GM12864 (cell line): ENCODE results near the gene EPB41.

Experiments
- DNase-seq: peaks from one replicate; pipeline ENCODE4 v3.0.0-alpha.2; 2011; ENCODE audit warnings: low read depth
- H3K4me3 ChIP-seq: 2 replicates; pipeline ENCODE4 v1.5.1; 2011; ENCODE audit warnings: mild to moderate bottlenecking, low read depth, low read length, control low read depth
- TF ChIP-seq, protein P1 (sequence below): IDR thresholded peaks from 2 replicates; pipeline ENCODE4 v1.5.1; 2011; ENCODE audit warnings: low read depth, mild to moderate bottlenecking, moderate library complexity, low read length, control low read depth, inconsistent platforms; ENCODE audit errors: missing control alignments

The EPB41 gene

DNA sequence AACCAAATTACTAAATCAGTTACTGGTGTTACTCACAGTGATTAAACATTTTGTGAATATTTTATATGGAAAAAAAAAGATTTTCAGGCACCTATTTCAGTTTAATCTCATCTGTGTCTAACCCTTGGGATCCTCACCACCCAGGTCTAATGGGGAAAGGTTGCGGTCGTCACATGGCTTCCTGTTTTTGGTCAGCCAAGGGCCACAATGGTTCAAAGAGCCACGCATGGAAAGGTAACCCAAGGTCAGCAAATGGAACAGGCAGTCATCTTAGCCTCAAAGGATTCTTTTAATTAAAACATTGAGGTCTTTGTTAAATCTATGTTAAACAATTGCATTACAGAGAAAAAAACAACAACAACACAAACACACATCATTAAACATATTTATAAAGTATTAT lies 245.4 kb downstream of the EPB41 start:
- H3K4me3 ChIP-seq: no peak overlapping the region
- TF ChIP-seq, protein P1, sequence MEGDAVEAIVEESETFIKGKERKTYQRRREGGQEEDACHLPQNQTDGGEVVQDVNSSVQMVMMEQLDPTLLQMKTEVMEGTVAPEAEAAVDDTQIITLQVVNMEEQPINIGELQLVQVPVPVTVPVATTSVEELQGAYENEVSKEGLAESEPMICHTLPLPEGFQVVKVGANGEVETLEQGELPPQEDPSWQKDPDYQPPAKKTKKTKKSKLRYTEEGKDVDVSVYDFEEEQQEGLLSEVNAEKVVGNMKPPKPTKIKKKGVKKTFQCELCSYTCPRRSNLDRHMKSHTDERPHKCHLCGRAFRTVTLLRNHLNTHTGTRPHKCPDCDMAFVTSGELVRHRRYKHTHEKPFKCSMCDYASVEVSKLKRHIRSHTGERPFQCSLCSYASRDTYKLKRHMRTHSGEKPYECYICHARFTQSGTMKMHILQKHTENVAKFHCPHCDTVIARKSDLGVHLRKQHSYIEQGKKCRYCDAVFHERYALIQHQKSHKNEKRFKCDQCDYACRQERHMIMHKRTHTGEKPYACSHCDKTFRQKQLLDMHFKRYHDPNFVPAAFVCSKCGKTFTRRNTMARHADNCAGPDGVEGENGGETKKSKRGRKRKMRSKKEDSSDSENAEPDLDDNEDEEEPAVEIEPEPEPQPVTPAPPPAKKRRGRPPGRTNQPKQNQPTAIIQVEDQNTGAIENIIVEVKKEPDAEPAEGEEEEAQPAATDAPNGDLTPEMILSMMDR: no peak
- DNase-seq: no peak

GRCh38 chr1:29162025-29162424 lies 247.7 kb downstream of the EPB41 start:
- no peak overlapping the region for H3K4me3 ChIP-seq
- TF ChIP-seq, protein P1: no peak
- no peak for DNase-seq

DNA sequence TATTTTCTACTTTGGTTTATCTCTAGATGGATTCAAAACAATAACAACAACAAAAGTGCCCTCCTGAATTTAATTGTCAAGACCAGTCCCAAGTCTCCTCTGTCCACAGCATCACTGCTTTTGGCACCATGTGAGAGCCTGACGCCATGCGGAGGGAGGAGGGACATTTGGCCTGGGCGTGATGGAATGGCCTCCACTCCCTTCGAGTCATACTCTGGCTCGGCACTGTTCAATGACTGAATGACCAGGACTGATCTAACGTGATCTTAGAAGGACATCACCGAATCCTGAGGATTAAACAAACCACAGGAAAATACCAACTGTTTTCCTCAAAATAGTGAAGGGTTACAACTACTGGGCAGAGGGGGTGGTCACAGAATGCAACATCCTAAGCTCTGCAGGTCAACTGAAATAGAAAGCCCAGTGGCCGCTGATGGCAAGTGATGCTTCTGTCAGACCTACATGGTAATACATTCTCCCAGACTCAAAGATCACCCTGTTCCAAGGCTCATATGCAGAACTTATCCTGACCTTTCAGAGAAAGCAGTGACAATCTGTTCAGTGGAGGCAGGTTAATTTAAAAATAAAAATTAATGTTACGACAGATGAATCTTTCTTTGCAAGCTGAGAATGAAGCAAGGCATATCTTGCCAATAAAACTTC lies 248.2 kb downstream of the EPB41 start:
- TF ChIP-seq, protein P1: no peak
- no peak overlapping the region for H3K4me3 ChIP-seq
- DNase-seq: no peak

GRCh38 chr1:29164588-29164987 lies 250.2 kb downstream of the EPB41 start:
- TF ChIP-seq, protein P1: no peak
- no peak overlapping the region for H3K4me3 ChIP-seq
- no peak for DNase-seq

DNA sequence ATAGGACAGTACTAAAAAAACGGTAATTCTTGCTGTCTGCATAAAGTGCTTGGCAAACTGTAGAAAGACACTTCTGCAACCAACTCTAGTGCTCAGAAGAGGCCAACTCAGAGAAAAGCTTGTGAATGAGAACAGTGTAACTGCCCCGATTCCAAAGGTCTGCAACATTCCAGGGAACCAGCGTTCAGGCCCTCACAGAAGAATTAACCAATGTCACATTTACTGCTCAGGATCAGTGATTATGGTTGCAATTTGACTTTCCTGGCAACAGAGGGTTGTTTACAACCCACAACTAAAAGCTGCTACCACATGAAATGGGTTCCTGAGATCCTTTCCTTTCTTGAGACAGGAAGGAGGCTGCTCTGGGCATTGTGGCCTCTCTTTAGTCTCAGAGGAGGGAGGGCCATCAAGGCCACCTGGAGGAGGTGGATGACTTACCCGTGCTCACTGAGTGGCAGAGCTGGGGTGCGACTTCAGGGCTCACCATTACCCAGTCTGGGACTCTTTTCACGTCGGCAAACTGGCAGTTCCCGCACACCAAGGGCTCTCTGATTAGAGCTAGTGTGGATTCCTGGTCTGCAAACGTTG lies 252.0 kb downstream of the EPB41 start:
- no peak overlapping the region for H3K4me3 ChIP-seq
- no peak for DNase-seq
- TF ChIP-seq, protein P1: no peak

DNA sequence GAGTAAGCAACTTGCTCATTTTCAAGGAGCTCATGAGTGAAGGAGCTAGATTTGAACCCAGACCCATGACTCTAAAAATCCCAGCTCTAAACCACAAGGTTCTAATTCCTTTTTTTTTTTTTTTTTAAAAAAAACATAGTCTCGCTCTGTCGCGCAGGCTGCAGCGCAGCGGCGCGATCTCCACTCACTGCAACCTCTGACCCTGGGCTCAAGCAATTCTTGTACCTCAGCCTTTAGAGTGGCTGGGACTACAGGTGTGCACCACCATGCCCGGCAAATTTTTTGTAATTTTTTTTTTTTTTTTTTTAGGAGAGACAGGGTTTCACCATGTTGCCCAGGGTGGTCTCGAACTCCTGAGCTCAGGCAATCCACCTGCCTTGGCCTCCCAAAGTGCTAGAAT lies 253.5 kb downstream of the EPB41 start:
- DNase-seq: no peak
- TF ChIP-seq, protein P1: no peak
- no peak overlapping the region for H3K4me3 ChIP-seq
